HepG2 (cell line): ENCODE results near the gene ANAPC2. TPM values are rescaled to one million over a fixed set of nuclear protein-coding genes. Genes with fewer than 3 reads are reported as not detected.
A peak's percentile ranks its signal among the peaks of the same experiment; 100 is the strongest.

Experiments used
- BRCA1 ChIP-seq: sonication (generic); formaldehyde crosslinking; IDR thresholded peaks from 2 replicates; pipeline ENCODE4 v1.4.0; 2020; ENCODE audit warnings: missing genetic modification reagents
- BRD4 ChIP-seq: sonication (generic); formaldehyde crosslinking; IDR thresholded peaks from 2 replicates; pipeline ENCODE4 v1.4.0; 2020; ENCODE audit warnings: missing genetic modification reagents
- ELF1 ChIP-seq: sonication (generic); formaldehyde crosslinking; IDR thresholded peaks from 2 replicates; pipeline ENCODE4 v1.4.0; 2020; ENCODE audit warnings: missing genetic modification reagents
- GATA4 ChIP-seq: sonication (generic); IDR thresholded peaks from 2 replicates; pipeline ENCODE4 v1.6.1; 2016; ENCODE audit warnings: antibody characterized with exemption, low read depth, borderline replicate concordance
- GPN1 ChIP-seq: sonication (generic); formaldehyde crosslinking; IDR thresholded peaks from 2 replicates; pipeline ENCODE4 v1.5.1; 2020; ENCODE audit warnings: missing genetic modification reagents, borderline replicate concordance
- HNRNPUL1 ChIP-seq: fragments of 200-400 bp; formaldehyde crosslinking; IDR thresholded peaks from 2 replicates; pipeline ENCODE4 v1.6.1; 2017; ENCODE audit warnings: low read depth, mild to moderate bottlenecking, low read length, moderate library complexity
- JUN ChIP-seq: sonication (generic); formaldehyde crosslinking; IDR thresholded peaks from 2 replicates; pipeline ENCODE4 v1.4.0; 2020; ENCODE audit warnings: mild to moderate bottlenecking, missing genetic modification reagents
- PITX1 ChIP-seq: sonication (generic); formaldehyde crosslinking; IDR thresholded peaks from 2 replicates; pipeline ENCODE4 v1.5.1; 2020; ENCODE audit warnings: mild to moderate bottlenecking, missing genetic modification reagents
- RAD21 ChIP-seq: fragments of 450-650 bp; formaldehyde crosslinking; IDR thresholded peaks from 2 replicates; pipeline ENCODE4 v1.5.0; 2020; ENCODE audit warnings: mild to moderate bottlenecking
- SMARCE1 ChIP-seq: fragments of 450-650 bp; IDR thresholded peaks from 2 replicates; pipeline ENCODE4 v1.6.1; 2017; ENCODE audit warnings: borderline replicate concordance
- SSRP1 ChIP-seq: IDR thresholded peaks from 2 replicates; pipeline ENCODE4 v1.6.1; 2016; ENCODE audit warnings: control low read depth
- ZFP36 ChIP-seq: fragments of 150-350 bp; IDR thresholded peaks from 2 replicates; pipeline ENCODE4 v1.6.1; 2018; ENCODE audit warnings: borderline replicate concordance, low read length, low read depth; ENCODE audit not compliant: partially characterized antibody
- ZNF230 ChIP-seq: sonication (generic); formaldehyde crosslinking; IDR thresholded peaks from 2 replicates; pipeline ENCODE4 v1.4.0; 2020; ENCODE audit warnings: mild to moderate bottlenecking, missing genetic modification reagents
- ZNF552 ChIP-seq: sonication (generic); formaldehyde crosslinking; IDR thresholded peaks from 2 replicates; pipeline ENCODE4 v1.9.0; 2022; ENCODE audit warnings: missing genetic modification reagents, mild to moderate bottlenecking, borderline replicate concordance
- ZNF746 ChIP-seq: sonication (generic); formaldehyde crosslinking; IDR thresholded peaks from 2 replicates; pipeline ENCODE4 v1.8.0; 2022; ENCODE audit warnings: mild to moderate bottlenecking, missing genetic modification reagents
- ZNF776 ChIP-seq: sonication (generic); formaldehyde crosslinking; IDR thresholded peaks from 2 replicates; pipeline ENCODE4 v1.4.0; 2020; ENCODE audit warnings: mild to moderate bottlenecking, missing genetic modification reagents
- polyA plus RNA-seq, 8 experiments: library from polyadenylated mRNA; depleted of rRNA in 3 of 8; stranded (reverse) in 7 of 8; unstranded in 1 of 8; fragments of >200 nt; fragmentation: Illumina TruSeq in 4 of 8; extraction: Trizol in 4 of 8; gene quantifications; 2 replicates each; pipeline versions ENCODE4 v1.2.1 to v1.2.3, GENCODE V29; 2011 to 2016; ENCODE audit warnings: low read depth in 4 of 8, missing spikeins in 1 of 8, mixed read lengths in 1 of 8; ENCODE audit not compliant: insufficient read depth in 1 of 8
- total RNA-seq, 5 experiments: library from RNA; depleted of rRNA; stranded (reverse); fragments of >200 nt; fragmentation: Illumina TruSeq; extraction: Trizol; gene quantifications; 2 replicates each; pipeline ENCODE4 v1.2.3, GENCODE V29; 2016; ENCODE audit warnings: low read depth in 1 of 5
- TF ChIP-seq, protein P1 (sequence below): sonication (generic); formaldehyde crosslinking; IDR thresholded peaks from 2 replicates; pipeline ENCODE4 v1.4.0; 2020; ENCODE audit warnings: missing genetic modification reagents
- TF ChIP-seq, protein P2 (sequence below): sonication (generic); formaldehyde crosslinking; IDR thresholded peaks from 2 replicates; pipeline ENCODE4 v1.5.0; 2020; ENCODE audit warnings: missing genetic modification reagents
- TF ChIP-seq, protein P3 (sequence below): sonication (generic); formaldehyde crosslinking; IDR thresholded peaks from 2 replicates; pipeline ENCODE4 v1.4.0; 2020; ENCODE audit warnings: missing genetic modification reagents, borderline replicate concordance

Gene ANAPC2
- total and polyA plus RNA-seq, 2 of the 13 experiments (the other 11 are each of a cell fraction or from before 2014, with no cell fraction given), result 12.3 to 15.4 TPM

DNA sequence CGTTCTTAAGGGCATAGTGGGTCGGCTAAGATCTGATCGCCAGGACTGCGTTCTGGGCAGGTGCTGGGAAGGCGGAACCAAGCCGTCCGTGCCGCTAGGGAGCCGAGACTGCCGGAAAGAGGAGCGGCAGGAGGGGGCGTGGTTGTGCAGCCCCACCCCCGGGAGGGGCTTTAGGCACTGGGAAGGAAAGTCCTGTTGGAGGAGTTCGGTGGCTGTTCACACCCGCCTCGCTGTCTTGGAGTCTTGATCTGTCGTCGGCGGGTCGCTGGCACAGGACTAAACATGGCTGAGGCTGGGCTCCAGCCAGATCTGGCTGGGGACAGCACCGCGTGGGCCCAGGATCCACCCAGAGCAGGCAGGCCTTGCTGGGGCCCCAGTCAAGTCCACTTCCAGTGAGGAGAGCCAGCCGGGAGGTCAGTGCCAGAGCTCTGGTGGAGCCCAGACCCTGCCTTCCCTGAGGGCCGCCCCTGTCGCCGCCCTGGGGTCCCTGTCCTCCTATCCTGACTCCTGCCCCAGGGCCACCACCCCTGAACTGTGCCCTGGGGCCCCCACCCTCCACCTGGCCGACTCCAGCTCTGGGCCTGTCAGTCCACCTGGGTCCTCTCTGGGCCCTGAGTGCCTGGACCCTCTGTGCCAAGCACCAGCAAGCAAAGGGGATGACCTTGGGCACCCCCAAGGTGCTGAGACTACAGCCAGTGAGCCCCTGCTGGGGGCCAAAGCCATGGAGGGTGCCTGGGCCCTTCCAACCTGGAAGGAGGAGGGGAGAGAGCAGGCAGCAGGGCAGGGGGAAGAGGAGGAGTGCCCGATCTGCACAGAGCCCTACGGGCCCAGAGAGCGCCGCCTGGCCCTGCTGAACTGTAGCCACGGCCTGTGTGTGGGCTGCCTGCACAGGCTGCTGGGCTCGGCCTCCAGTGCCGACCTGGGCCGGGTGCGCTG is 29.2 kb upstream of the ANAPC2 start (continued):
- TF ChIP-seq, protein P1, sequence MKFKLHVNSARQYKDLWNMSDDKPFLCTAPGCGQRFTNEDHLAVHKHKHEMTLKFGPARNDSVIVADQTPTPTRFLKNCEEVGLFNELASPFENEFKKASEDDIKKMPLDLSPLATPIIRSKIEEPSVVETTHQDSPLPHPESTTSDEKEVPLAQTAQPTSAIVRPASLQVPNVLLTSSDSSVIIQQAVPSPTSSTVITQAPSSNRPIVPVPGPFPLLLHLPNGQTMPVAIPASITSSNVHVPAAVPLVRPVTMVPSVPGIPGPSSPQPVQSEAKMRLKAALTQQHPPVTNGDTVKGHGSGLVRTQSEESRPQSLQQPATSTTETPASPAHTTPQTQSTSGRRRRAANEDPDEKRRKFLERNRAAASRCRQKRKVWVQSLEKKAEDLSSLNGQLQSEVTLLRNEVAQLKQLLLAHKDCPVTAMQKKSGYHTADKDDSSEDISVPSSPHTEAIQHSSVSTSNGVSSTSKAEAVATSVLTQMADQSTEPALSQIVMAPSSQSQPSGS (CRISPR knock-in tag), result no peak
- TF ChIP-seq ELF1 (CRISPR knock-in tag) (peak; percentile 49), SMARCE1 (no peak), HNRNPUL1 (no peak), ZNF552 (CRISPR knock-in tag) (no peak), BRD4 (CRISPR knock-in tag) (no peak), ZNF230 (CRISPR knock-in tag) (no peak), ZNF776 (no peak; the same call in 1 of the 2 replicates), JUN (no peak), BRCA1 (CRISPR knock-in tag) (no peak), GATA4 (0 out of 2 replicates have a peak, but pooled peaks have one; percentile 16), ZFP36 (no peak), GPN1 (CRISPR knock-in tag) (no peak), PITX1 (CRISPR knock-in tag) (peak; percentile 26; the same call in 1 of the 2 replicates), RAD21 (CRISPR knock-in tag) (0 out of 2 replicates have a peak, but pooled peaks have one; percentile 11), ZNF746 (CRISPR knock-in tag) (peak; percentile 32; the same call in 1 of the 2 replicates), SSRP1 (CRISPR knock-in tag) (peak; percentile 38; the same call in 1 of the 2 replicates)
- TF ChIP-seq, protein P2, sequence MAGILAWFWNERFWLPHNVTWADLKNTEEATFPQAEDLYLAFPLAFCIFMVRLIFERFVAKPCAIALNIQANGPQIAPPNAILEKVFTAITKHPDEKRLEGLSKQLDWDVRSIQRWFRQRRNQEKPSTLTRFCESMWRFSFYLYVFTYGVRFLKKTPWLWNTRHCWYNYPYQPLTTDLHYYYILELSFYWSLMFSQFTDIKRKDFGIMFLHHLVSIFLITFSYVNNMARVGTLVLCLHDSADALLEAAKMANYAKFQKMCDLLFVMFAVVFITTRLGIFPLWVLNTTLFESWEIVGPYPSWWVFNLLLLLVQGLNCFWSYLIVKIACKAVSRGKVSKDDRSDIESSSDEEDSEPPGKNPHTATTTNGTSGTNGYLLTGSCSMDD, result no peak
- TF ChIP-seq, protein P3, sequence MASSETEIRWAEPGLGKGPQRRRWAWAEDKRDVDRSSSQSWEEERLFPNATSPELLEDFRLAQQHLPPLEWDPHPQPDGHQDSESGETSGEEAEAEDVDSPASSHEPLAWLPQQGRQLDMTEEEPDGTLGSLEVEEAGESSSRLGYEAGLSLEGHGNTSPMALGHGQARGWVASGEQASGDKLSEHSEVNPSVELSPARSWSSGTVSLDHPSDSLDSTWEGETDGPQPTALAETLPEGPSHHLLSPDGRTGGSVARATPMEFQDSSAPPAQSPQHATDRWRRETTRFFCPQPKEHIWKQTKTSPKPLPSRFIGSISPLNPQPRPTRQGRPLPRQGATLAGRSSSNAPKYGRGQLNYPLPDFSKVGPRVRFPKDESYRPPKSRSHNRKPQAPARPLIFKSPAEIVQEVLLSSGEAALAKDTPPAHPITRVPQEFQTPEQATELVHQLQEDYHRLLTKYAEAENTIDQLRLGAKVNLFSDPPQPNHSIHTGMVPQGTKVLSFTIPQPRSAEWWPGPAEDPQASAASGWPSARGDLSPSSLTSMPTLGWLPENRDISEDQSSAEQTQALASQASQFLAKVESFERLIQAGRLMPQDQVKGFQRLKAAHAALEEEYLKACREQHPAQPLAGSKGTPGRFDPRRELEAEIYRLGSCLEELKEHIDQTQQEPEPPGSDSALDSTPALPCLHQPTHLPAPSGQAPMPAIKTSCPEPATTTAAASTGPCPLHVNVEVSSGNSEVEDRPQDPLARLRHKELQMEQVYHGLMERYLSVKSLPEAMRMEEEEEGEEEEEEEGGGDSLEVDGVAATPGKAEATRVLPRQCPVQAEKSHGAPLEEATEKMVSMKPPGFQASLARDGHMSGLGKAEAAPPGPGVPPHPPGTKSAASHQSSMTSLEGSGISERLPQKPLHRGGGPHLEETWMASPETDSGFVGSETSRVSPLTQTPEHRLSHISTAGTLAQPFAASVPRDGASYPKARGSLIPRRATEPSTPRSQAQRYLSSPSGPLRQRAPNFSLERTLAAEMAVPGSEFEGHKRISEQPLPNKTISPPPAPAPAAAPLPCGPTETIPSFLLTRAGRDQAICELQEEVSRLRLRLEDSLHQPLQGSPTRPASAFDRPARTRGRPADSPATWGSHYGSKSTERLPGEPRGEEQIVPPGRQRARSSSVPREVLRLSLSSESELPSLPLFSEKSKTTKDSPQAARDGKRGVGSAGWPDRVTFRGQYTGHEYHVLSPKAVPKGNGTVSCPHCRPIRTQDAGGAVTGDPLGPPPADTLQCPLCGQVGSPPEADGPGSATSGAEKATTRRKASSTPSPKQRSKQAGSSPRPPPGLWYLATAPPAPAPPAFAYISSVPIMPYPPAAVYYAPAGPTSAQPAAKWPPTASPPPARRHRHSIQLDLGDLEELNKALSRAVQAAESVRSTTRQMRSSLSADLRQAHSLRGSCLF, result no peak
